Adrenal gland (tissue), 5 donors: ENCODE data around the gene PHOX2A.

ENCODE experiments used
- POLR2A ChIP-seq, 2 donors: fragments of 450-650 bp; IDR thresholded peaks; one replicate each; pipeline ENCODE4 v1.6.1; 2017; ENCODE audit warnings: antibody characterized with exemption in 2 of 2, mild to moderate bottlenecking in 2 of 2, moderate library complexity in 1 of 2
- TF ChIP-seq, protein P1 (sequence below), 6 experiments: fragments of 450-650 bp in 4 of 6; fragments of 200-600 bp in 2 of 6; sonication (generic) in 1 of 6; IDR thresholded peaks; 1 replicate in 5 of 6; 2 replicates in 1 of 6; pipeline versions ENCODE4 v1.5.1 to v1.8.0; 2016 to 2021; ENCODE audit warnings: antibody characterized with exemption in 6 of 6, mild to moderate bottlenecking in 2 of 6, moderate library complexity in 1 of 6
- donor health status: DM: no; HTN: no; CAD: no.

DNA sequence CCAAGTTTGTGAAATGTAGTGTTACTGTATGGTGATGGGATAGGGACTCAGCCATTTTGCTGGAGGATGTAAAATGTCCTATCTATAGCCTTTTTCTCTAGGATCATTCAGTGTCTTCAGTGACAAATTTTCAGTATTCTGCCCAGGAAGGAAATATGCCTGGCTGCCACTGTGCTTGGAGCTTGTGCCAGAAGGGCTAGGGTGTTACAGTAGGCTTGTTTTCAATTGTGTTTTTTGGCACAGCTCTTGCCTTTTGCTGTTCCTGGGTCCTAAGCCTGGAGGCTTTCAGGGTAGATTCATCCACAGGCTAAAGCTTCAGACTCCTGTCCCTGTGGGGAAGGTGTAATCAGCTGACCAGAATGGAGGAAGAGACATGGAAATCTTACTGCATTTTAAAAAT lies 22.0 kb upstream of the PHOX2A start:
- TF ChIP-seq, protein P1, sequence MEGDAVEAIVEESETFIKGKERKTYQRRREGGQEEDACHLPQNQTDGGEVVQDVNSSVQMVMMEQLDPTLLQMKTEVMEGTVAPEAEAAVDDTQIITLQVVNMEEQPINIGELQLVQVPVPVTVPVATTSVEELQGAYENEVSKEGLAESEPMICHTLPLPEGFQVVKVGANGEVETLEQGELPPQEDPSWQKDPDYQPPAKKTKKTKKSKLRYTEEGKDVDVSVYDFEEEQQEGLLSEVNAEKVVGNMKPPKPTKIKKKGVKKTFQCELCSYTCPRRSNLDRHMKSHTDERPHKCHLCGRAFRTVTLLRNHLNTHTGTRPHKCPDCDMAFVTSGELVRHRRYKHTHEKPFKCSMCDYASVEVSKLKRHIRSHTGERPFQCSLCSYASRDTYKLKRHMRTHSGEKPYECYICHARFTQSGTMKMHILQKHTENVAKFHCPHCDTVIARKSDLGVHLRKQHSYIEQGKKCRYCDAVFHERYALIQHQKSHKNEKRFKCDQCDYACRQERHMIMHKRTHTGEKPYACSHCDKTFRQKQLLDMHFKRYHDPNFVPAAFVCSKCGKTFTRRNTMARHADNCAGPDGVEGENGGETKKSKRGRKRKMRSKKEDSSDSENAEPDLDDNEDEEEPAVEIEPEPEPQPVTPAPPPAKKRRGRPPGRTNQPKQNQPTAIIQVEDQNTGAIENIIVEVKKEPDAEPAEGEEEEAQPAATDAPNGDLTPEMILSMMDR (IDR thresholded peaks at IDR 0.05): no peak
- no peak for TF ChIP-seq POLR2A (IDR thresholded peaks at IDR 0.05)
